Activated T-cell treated with anti-CD3 and anti-CD28 coated beads for 4 hours (primary cell): ENCODE results near the gene KLHL6.
"Not testable (repeated sequence)": the region's sequence is repeated elsewhere in the genome, so short reads cannot be mapped to it uniquely, and the experiment has no call there.

Experiments used
- DNase-seq: peaks from one replicate; pipeline ENCODE4 v3.0.0-alpha.2; 2020

KLHL6 gene

DNA sequence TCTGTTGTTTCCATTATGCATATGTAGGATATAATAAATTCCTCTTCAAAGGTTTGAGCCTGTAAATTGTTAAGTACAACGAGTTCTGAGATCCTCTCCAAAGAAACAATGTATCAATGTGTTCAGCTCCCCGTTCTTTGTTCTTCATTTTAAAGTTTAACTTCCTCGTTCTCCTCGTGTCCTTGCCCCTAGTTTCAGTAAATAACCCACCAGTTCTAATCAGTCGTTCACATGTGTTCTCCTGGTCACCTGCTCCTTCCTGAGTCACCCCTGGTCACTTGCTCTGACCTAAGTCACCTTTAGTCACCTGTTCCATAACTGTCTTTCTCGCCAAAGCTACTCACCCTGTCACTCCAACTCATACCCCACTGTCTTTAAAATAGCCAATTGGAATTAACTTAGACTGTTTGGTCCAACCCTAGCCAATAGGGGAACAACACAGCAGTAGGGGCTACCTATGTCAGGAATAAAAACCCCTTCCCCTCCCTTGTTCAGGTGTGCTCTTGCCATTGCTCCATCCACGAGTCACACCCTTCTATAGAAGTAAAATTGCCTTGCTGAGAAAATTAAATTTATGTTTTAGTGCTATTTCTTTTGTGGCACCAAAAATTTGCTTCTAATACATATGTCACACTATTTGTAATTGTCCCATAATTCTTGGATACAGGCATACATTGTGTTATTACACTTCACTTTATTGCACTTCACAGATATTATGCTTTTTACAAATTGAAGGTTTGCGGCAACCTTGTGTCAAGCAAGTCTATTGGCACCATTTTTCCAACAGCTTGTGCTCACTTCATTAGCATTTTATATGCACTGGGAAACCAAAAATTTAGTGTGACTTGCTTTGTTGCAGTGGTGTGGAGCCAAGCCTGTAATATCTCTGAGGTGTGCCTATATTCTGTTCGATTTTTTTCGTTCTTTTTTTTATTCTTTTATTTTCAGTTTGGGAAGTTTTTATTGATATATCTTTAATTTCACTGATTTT is 111.8 kb downstream of the KLHL6 start:
- no peak for DNase-seq

DNA sequence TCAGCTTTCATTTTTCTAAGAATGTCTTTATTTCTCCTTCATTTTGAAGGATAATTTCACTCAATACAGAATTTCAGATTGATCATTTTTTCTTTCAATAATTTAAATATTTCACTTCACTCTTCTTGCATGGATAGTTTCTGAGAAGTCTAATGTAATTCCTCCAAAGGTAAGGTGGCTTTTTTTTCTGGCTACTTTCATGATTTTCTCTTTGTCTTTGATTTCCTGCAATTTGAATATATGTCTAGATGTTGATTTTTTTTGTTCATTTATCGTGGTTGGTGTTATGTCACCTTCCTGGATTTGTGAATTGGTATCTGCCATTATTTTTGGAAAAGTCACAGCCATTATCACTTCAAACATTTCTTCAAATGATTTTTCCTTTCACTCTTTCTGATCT is 112.5 kb downstream of the KLHL6 start:
- DNase-seq, result no peak

DNA sequence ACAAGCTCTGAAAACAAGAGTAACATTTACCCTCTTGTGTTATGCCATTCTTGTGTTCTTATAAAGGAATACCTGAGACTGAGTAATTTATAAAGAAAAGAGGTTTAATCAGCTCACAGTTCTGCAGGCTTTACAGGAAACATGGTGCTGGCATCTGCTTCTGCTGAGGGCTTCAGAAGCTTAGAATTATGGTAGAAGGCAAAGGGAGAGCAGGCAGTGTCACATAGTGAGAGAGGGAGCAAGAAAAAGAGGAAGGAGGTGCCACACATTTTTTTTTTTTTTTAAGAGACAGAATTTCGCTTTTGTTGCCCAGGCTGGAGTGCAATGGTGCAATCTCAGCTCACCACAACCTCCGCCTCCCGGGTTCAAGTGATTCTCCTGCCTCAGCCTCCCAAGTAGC is 115.0 kb downstream of the KLHL6 start:
- not testable (repeated sequence) for DNase-seq

DNA sequence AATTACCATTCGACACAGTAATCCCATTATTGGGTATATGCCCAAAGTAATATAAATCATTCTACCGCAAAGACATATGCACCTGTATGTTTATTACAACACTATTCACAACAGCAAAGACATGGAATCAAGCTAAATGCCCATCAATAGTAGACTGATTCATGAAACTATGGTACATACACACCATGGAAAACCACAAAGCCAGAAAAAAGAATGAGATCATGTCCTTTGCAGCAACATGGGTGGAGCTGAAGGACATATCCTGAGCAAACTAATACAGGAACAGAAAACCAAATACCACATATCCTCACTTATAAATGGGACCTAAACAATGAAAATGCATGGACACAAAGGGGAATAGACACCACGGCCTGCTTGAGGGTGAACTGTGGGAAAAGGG is 116.0 kb downstream of the KLHL6 start:
- DNase-seq, result no peak

DNA sequence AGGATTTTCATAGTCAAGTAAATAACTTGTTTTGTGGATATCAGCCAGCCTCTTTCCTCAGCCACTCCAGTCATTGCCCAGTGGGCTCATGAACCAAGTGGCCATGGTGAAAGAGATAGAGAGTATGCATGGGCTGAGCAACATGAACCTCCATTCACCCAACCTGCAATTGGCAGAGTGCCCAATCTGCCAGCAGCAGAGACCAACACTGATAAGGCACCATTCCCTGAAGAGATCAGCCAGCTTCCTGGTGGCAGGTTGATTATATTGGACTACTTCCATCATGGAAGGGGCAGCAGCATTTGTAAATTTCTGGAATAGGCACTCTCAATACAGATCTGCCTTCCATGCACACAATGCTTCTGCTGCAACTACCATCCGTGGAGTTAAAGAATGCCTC is 116.8 kb downstream of the KLHL6 start:
- DNase-seq, result no peak

DNA sequence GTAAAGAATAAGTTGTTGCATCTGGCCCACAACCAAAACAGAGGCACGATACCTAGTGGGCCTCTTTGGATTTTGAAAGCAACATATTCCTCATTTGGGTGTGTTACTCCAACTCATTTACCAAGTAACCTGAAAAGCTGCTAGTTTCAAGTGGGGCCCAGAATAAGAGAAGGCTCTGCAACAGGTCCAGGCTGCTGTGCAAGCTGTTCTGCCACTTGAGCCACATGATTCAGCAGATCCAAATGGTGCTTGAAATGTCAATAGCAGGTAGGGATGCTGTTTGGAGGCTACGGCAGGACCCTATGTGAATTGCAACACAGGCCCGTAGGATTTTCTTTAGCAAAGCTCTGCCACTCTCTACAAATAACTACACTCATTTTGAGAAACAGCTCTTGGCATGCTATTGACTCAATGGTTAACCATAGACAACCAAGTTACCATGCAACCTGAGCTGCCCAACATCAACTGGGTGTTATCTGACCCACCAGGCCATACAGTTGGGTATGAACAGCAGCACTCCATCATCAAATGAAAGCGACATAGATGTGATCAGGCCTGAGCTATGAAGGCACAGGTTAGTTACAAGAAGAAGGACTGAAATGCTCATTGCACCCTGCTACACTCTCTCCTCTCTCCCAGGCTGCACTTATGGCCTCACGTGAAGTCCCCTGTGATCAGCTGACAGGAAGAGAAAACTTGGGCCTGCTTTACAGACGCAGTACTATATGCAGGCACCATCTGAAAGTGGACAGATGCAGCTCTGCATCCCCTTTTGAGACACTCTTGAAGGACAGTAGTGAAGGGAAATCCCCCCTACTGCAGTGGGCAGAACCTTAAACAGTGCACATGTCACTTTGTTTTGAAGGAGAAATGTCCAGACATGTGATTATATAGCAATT is 117.6 kb downstream of the KLHL6 start:
- DNase-seq, result no peak
